NCI-H1092 treated with DMSO at 0.1 percent for 48 hours (cell line): Measurements from ENCODE around the gene IKZF1.

ENCODE experiments used
- DNase-seq: peaks from one replicate; lab custom pipeline; 2025; lab: John Stamatoyannopoulos, UW

The IKZF1 gene

GRCh38 chr7:50376056-50376820 lies 71.7 kb downstream of the IKZF1 start:
- DNase-seq, result no peak

GRCh38 chr7:50377356-50377755 lies 72.8 kb downstream of the IKZF1 start:
- DNase-seq, result no peak

GRCh38 chr7:50379082-50379481 lies 74.6 kb downstream of the IKZF1 start:
- no peak for DNase-seq

- DNase-seq, result no peak
Measured at GRCh38 chr7:50379539-50379938, 75.0 kb downstream of the IKZF1 start.

- DNase-seq, result no peak
Measured at GRCh38 chr7:50382455-50382854, 77.9 kb downstream of the IKZF1 start.

- DNase-seq, result no peak
Measured at GRCh38 chr7:50387351-50387750, 82.8 kb downstream of the IKZF1 start.

- no peak for DNase-seq
Measured at GRCh38 chr7:50389961-50390360, 85.4 kb downstream of the IKZF1 start.

- DNase-seq, result no peak
Measured at GRCh38 chr7:50391386-50391785, 86.9 kb downstream of the IKZF1 start.

GRCh38 chr7:50393076-50393475 lies 88.6 kb downstream of the IKZF1 start:
- DNase-seq, result no peak

GRCh38 chr7:50393547-50394252 lies 89.2 kb downstream of the IKZF1 start:
- no peak for DNase-seq

GRCh38 chr7:50394315-50394714 lies 89.8 kb downstream of the IKZF1 start:
- no peak for DNase-seq

- no peak for DNase-seq
Measured at GRCh38 chr7:50396856-50397255, 92.3 kb downstream of the IKZF1 start.

GRCh38 chr7:50397320-50397970 lies 92.9 kb downstream of the IKZF1 start:
- no peak for DNase-seq

- no peak for DNase-seq
Measured at GRCh38 chr7:50397971-50398324, 93.4 kb downstream of the IKZF1 start.

- DNase-seq, result no peak
Measured at GRCh38 chr7:50399206-50399605, 94.7 kb downstream of the IKZF1 start.

- no peak for DNase-seq
Measured at GRCh38 chr7:50399635-50400034, 95.1 kb downstream of the IKZF1 start.

- DNase-seq, result peak; percentile 42
Measured at GRCh38 chr7:50400114-50400513, 95.6 kb downstream of the IKZF1 start.

- DNase-seq, result no peak
Measured at GRCh38 chr7:50404392-50404791, 99.9 kb downstream of the IKZF1 start.

GRCh38 chr7:50405221-50405620 lies 100.7 kb downstream of the IKZF1 start:
- no peak for DNase-seq

- no peak for DNase-seq
Measured at GRCh38 chr7:50406935-50407334, 102.4 kb downstream of the IKZF1 start.

- DNase-seq, result no peak
Measured at GRCh38 chr7:50409856-50410745, 105.6 kb downstream of the IKZF1 start.

- no peak for DNase-seq
Measured at GRCh38 chr7:50411332-50411731, 106.8 kb downstream of the IKZF1 start.
